HEK293 (cell line): ENCODE measurements around the gene COPB1.

ENCODE experiments used
- CTCF ChIP-seq: fragments of 450-650 bp; formaldehyde crosslinking; IDR thresholded peaks from 2 replicates; pipeline ENCODE4 v1.5.1; 2016; ENCODE audit warnings: missing biosample characterization, missing genetic modification characterization
- SALL2 ChIP-seq: fragments of 450-650 bp; formaldehyde crosslinking; IDR thresholded peaks from 2 replicates; pipeline ENCODE4 v1.5.0; 2017; ENCODE audit warnings: missing biosample characterization, mild to moderate bottlenecking, missing genetic modification characterization, borderline replicate concordance
- SCRT1 ChIP-seq: fragments of 450-650 bp; formaldehyde crosslinking; IDR thresholded peaks from 2 replicates; pipeline ENCODE4 v1.5.1; 2016; ENCODE audit warnings: missing biosample characterization, missing genetic modification characterization, borderline replicate concordance
- ZBTB1 ChIP-seq: fragments of 450-650 bp; formaldehyde crosslinking; IDR thresholded peaks from 2 replicates; pipeline ENCODE4 v1.5.1; 2016; ENCODE audit warnings: missing biosample characterization, missing genetic modification characterization
- ZBTB8A ChIP-seq: fragments of 450-650 bp; formaldehyde crosslinking; IDR thresholded peaks from 2 replicates; pipeline ENCODE4 v1.5.1; 2016; ENCODE audit warnings: missing biosample characterization, missing genetic modification characterization
- ZNF10 ChIP-seq: fragments of 450-650 bp; formaldehyde crosslinking; IDR thresholded peaks from 2 replicates; pipeline ENCODE4 v1.5.1; 2017; ENCODE audit warnings: missing biosample characterization, missing genetic modification characterization
- ZNF19 ChIP-seq: fragments of 450-650 bp; formaldehyde crosslinking; IDR thresholded peaks from 2 replicates; pipeline ENCODE4; 2016; ENCODE audit warnings: missing biosample characterization, missing genetic modification characterization, low read depth
- ZNF302 ChIP-seq: fragments of 450-650 bp; formaldehyde crosslinking; IDR thresholded peaks from 2 replicates; pipeline ENCODE4 v1.5.1; 2016; ENCODE audit warnings: missing biosample characterization, missing genetic modification characterization, low read depth
- ZNF501 ChIP-seq: fragments of 450-650 bp; formaldehyde crosslinking; IDR thresholded peaks from 2 replicates; pipeline ENCODE4 v1.5.1; 2016; ENCODE audit warnings: missing biosample characterization, missing genetic modification characterization
- ZNF692 ChIP-seq: fragments of 450-650 bp; formaldehyde crosslinking; IDR thresholded peaks from 2 replicates; pipeline ENCODE4 v1.5.1; 2016; ENCODE audit warnings: missing biosample characterization, missing genetic modification characterization
- ZNF785 ChIP-seq: fragments of 450-650 bp; formaldehyde crosslinking; IDR thresholded peaks from 2 replicates; pipeline ENCODE4 v1.5.1; 2016; ENCODE audit warnings: missing biosample characterization, missing genetic modification characterization
- ZNF791 ChIP-seq: fragments of 450-650 bp; formaldehyde crosslinking; IDR thresholded peaks from 2 replicates; pipeline ENCODE4 v1.5.1; 2016; ENCODE audit warnings: missing biosample characterization, missing genetic modification characterization
- ZNF843 ChIP-seq: fragments of 450-650 bp; formaldehyde crosslinking; IDR thresholded peaks from 2 replicates; pipeline ENCODE4 v1.5.1; 2016; ENCODE audit warnings: missing biosample characterization, missing genetic modification characterization

- TF ChIP-seq ZNF843 (no peak), CTCF (no peak), SCRT1 (tag by site-specific recombination) (no peak), ZNF785 (tag by site-specific recombination) (no peak), ZNF302 (tag by site-specific recombination) (no peak), ZNF10 (tag by site-specific recombination) (no peak), ZBTB1 (tag by site-specific recombination) (no peak), SALL2 (tag by site-specific recombination) (no peak), ZNF501 (tag by site-specific recombination) (no peak), ZNF692 (tag by site-specific recombination) (no peak), ZNF19 (no peak), ZNF791 (no peak), ZBTB8A (tag by site-specific recombination) (no peak)
Measured at GRCh38 chr11:14422814-14423182, 76.8 kb downstream of the COPB1 start.
